H9 (cell line): ENCODE data around the gene PCGF6. TPM values are rescaled to one million over a fixed set of nuclear protein-coding genes. Genes with fewer than 3 reads are reported as not detected.

Source experiments
- DNase-seq: peaks from one replicate; pipeline ENCODE4 v3.0.0-alpha.2; 2017
- H2AFZ ChIP-seq: one replicate; pipeline ENCODE4 v1.6.1; 2013; ENCODE audit warnings: mild to moderate bottlenecking, low read length, control low read depth, moderate library complexity
- H2AK5ac ChIP-seq: 2 replicates; pipeline ENCODE4 v1.6.1; 2013; ENCODE audit warnings: low read length, control low read depth, mixed read lengths; ENCODE audit not compliant: insufficient read length
- H2BK120ac ChIP-seq: one replicate; pipeline ENCODE4 v1.6.1; 2013; ENCODE audit warnings: low read depth, mild to moderate bottlenecking, low read length, control low read depth, inconsistent platforms; ENCODE audit not compliant: poor library complexity, severe bottlenecking
- H2BK12ac ChIP-seq: 2 replicates; pipeline ENCODE4 v1.6.1; 2013; ENCODE audit warnings: low read length, control low read depth, mixed read lengths, low read depth; ENCODE audit not compliant: insufficient read length
- H2BK15ac ChIP-seq: 2 replicates; pipeline ENCODE4 v1.6.1; 2013; ENCODE audit warnings: low read depth, low read length, control low read depth
- H2BK20ac ChIP-seq: one replicate; pipeline ENCODE4 v1.6.1; 2013; ENCODE audit warnings: low read depth, mild to moderate bottlenecking, low read length, control low read depth, inconsistent platforms; ENCODE audit not compliant: poor library complexity, severe bottlenecking
- H2BK5ac ChIP-seq: 2 replicates; pipeline ENCODE4 v1.6.1; 2013; ENCODE audit warnings: low read length, control low read depth, mixed read lengths; ENCODE audit not compliant: insufficient read length
- H3K14ac ChIP-seq: 2 replicates; pipeline ENCODE4 v1.6.1; 2013; ENCODE audit warnings: low read length, control low read depth; ENCODE audit not compliant: insufficient read depth
- H3K18ac ChIP-seq: 2 replicates; pipeline ENCODE4 v1.6.1; 2013; ENCODE audit warnings: low read depth, mild to moderate bottlenecking, mixed read lengths, low read length, control low read depth; ENCODE audit not compliant: insufficient read length
- H3K23ac ChIP-seq: 2 replicates; pipeline ENCODE4 v1.6.1; 2013; ENCODE audit warnings: low read length, control low read depth, mixed read lengths, low read depth; ENCODE audit not compliant: insufficient read length
- H3K23me2 ChIP-seq: 2 replicates; pipeline ENCODE4 v1.6.1; 2013; ENCODE audit warnings: low read depth, mild to moderate bottlenecking, mixed read lengths, low read length, control low read depth; ENCODE audit not compliant: insufficient read length, poor library complexity, severe bottlenecking
- H3K27ac ChIP-seq: 2 replicates; pipeline ENCODE4 v1.5.1; 2013; ENCODE audit warnings: low read length, control low read depth, mixed read lengths, low read depth; ENCODE audit not compliant: insufficient read length
- H3K27me3 ChIP-seq: 2 replicates; pipeline ENCODE4 v1.6.1; 2013; ENCODE audit warnings: low read length, control low read depth, inconsistent platforms; ENCODE audit not compliant: insufficient read depth
- H3K4ac ChIP-seq: 2 replicates; pipeline ENCODE4 v1.6.1; 2013; ENCODE audit warnings: low read depth, mild to moderate bottlenecking, control low read depth, inconsistent platforms, low read length, moderate library complexity
- H3K4me1 ChIP-seq: 2 replicates; pipeline ENCODE4 v1.6.1; 2013; ENCODE audit warnings: low read length, control low read depth, inconsistent platforms; ENCODE audit not compliant: insufficient read depth
- H3K4me2 ChIP-seq: 2 replicates; pipeline ENCODE4 v1.6.1; 2013; ENCODE audit warnings: low read length, control low read depth, mixed read lengths; ENCODE audit not compliant: insufficient read length, insufficient read depth
- H3K56ac ChIP-seq: 2 replicates; pipeline ENCODE4 v1.6.1; 2013; ENCODE audit warnings: low read depth, mild to moderate bottlenecking, mixed read lengths, low read length, control low read depth; ENCODE audit not compliant: insufficient read length
- H3K79me1 ChIP-seq: 2 replicates; pipeline ENCODE4 v1.6.1; 2013; ENCODE audit warnings: low read depth, mild to moderate bottlenecking, moderate library complexity, low read length, control low read depth, inconsistent platforms; ENCODE audit not compliant: insufficient read depth, poor library complexity, severe bottlenecking
- H3K79me2 ChIP-seq: 2 replicates; pipeline ENCODE4 v1.6.1; 2013; ENCODE audit warnings: low read length, control low read depth, inconsistent platforms; ENCODE audit not compliant: insufficient read depth
- H3K9ac ChIP-seq: 2 replicates; pipeline ENCODE4 v1.6.1; 2013; ENCODE audit warnings: low read length, control low read depth, mixed read lengths; ENCODE audit not compliant: insufficient read length; ENCODE audit errors: extremely low read depth
- H3K9me3 ChIP-seq: one replicate; pipeline ENCODE4 v1.6.1; 2013; ENCODE audit warnings: low read depth, low read length, inconsistent platforms; ENCODE audit not compliant: control insufficient read depth
- H3T11ph ChIP-seq: one replicate; pipeline ENCODE4 v1.6.1; 2013; ENCODE audit warnings: mild to moderate bottlenecking, low read length, control low read depth, inconsistent platforms
- H4K20me1 ChIP-seq: one replicate; pipeline ENCODE4 v1.6.1; 2013; ENCODE audit not compliant: control insufficient read depth, insufficient read length, insufficient read depth
- H4K5ac ChIP-seq: 2 replicates; pipeline ENCODE4 v1.6.1; 2013; ENCODE audit warnings: low read depth, mild to moderate bottlenecking, mixed read lengths, low read length, control low read depth; ENCODE audit not compliant: insufficient read length
- H4K8ac ChIP-seq: replicated peaks from 2 replicates; pipeline ENCODE4 v1.6.1; 2013; ENCODE audit warnings: low read length, control low read depth, mixed read lengths, low read depth; ENCODE audit not compliant: insufficient read length
- H4K91ac ChIP-seq: 2 replicates; pipeline ENCODE4 v1.6.1; 2013; ENCODE audit warnings: low read depth, mild to moderate bottlenecking, moderate library complexity, mixed read lengths, low read length, control low read depth; ENCODE audit not compliant: insufficient read length
- H3K27ac Mint-ChIP-seq, 3 experiments: 2 replicates in 2 of 3; 3 replicates in 1 of 3; pipeline ENCODE4 v1.8.0; 2020 to 2021; ENCODE audit warnings: mixed read lengths in 3 of 3, mild to moderate bottlenecking in 1 of 3, moderate library complexity in 1 of 3
- H3K27me3 Mint-ChIP-seq: 2 replicates; pipeline ENCODE4 v1.8.0; 2021; ENCODE audit warnings: low read depth, mild to moderate bottlenecking, moderate library complexity, mixed read lengths
- H3K36me3 Mint-ChIP-seq, 3 experiments: 2 replicates in 2 of 3; 3 replicates in 1 of 3; pipeline ENCODE4 v1.8.0; 2020 to 2021; ENCODE audit warnings: low read depth in 3 of 3, mixed read lengths in 3 of 3; ENCODE audit not compliant: insufficient read depth in 1 of 3
- H3K4me1 Mint-ChIP-seq, 2 experiments: 2 replicates each; pipeline ENCODE4 v1.8.0; 2020; ENCODE audit warnings: mixed read lengths in 2 of 2
- H3K4me3 Mint-ChIP-seq, 2 experiments: 2 replicates in 1 of 2; 3 replicates in 1 of 2; pipeline ENCODE4 v1.8.0; 2020 to 2021; ENCODE audit warnings: mild to moderate bottlenecking in 2 of 2, mixed read lengths in 2 of 2, moderate library complexity in 1 of 2
- H3K9me3 Mint-ChIP-seq, 2 experiments: 2 replicates in 1 of 2; 3 replicates in 1 of 2; pipeline ENCODE4 v1.8.0; 2020; ENCODE audit warnings: mild to moderate bottlenecking in 2 of 2, mixed read lengths in 2 of 2, moderate library complexity in 1 of 2
- WGBS: extraction: QIAGEN DNeasy Blood & Tissue Kit; methylation state at CpG from one replicate; pipeline ENCODE4 v1.1.7; 2013; ENCODE audit warnings: missing lambda C conversion rate, low lambda C conversion rate, mixed read lengths; ENCODE audit not compliant: insufficient read length; ENCODE audit errors: extremely low coverage; 5-methylcytosine and 5-hydroxymethylcytosine counted together
- total RNA-seq: library from RNA; stranded (reverse); gene quantifications from 2 replicates; pipeline ENCODE4 v1.2.1, GENCODE V29; 2021
- TF ChIP-seq, protein P1 (sequence below): fragments of 200-600 bp; sonication (generic); conservative IDR thresholded peaks from 3 replicates; pipeline ENCODE4 v1.8.0; 2021; ENCODE audit warnings: antibody characterized with exemption, mild to moderate bottlenecking

PCGF6 gene
- total RNA-seq, 1 experiment from 2014 or later: 23.5 TPM

DNA sequence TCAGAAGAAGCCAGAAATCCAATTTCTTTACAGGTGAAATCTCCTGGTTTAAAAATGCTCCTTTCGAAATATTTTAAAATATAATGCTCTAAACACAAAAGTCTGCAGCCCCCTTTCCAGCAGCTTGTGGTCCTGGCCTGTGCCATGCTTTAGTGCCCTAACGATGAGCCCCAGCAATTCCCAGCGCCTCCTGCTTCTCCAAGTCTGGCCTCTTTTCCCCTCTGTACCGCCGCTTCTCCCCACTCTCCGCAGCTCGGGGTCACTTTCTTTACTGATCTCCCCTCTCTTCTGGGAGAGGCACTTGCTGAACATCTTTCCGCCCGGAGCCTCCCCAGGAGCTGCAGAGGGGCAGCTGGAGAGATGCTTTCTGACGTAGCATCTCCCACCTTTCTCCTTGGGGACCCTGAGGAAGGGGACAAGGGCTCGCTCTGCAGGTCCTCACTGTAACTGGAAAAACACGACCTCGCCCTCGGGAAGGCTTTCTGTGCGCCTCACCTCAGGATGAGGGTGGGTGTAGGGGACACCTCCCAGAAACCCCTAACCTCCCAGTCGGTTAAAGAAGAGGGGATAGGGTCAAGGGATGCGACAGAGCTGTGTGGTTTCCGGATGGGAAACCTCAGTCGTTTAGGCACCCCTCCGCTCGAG lies 74.6 kb downstream of the PCGF6 start:
- Histone ChIP-seq H3K79me2 (no peaks in the 10 kb centered on the region), H3K9me3 (no peaks in the 10 kb centered on the region), H2BK120ac (no peak overlapping the region), H3T11ph (no peak overlapping the region), H2BK20ac (no peak overlapping the region), H3K56ac (no peak overlapping the region), H4K5ac (no peak overlapping the region), H3K27me3 (peaks cover 24% of the 10 kb centered on the region), H4K20me1 (no peaks in the 10 kb centered on the region), H3K18ac (no peak overlapping the region), H3K23me2 (peaks cover 14% of the 10 kb centered on the region), H3K4me1 (no peaks in the 10 kb centered on the region), H2BK12ac (no peak overlapping the region), H4K8ac (no peak overlapping the region), H2AFZ (peak overlapping the region; percentile 67), H3K27ac (no peak overlapping the region), H3K23ac (no peak overlapping the region), H3K4ac (no peak overlapping the region), H4K91ac (no peak overlapping the region), H3K9ac (no peak overlapping the region), H3K4me2 (peak overlapping the region; percentile 84), H2AK5ac (no peak overlapping the region), H3K14ac (no peak overlapping the region), H2BK5ac (no peak overlapping the region), H3K79me1 (no peaks in the 10 kb centered on the region), H2BK15ac (no peak overlapping the region)
- peaks cover 67% of the 10 kb centered on the region for H3K27me3 Mint-ChIP-seq
- no peaks in the 10 kb centered on the region; a peak in 1 of 5 replicates for H3K9me3 Mint-ChIP-seq
- TF ChIP-seq, protein P1, sequence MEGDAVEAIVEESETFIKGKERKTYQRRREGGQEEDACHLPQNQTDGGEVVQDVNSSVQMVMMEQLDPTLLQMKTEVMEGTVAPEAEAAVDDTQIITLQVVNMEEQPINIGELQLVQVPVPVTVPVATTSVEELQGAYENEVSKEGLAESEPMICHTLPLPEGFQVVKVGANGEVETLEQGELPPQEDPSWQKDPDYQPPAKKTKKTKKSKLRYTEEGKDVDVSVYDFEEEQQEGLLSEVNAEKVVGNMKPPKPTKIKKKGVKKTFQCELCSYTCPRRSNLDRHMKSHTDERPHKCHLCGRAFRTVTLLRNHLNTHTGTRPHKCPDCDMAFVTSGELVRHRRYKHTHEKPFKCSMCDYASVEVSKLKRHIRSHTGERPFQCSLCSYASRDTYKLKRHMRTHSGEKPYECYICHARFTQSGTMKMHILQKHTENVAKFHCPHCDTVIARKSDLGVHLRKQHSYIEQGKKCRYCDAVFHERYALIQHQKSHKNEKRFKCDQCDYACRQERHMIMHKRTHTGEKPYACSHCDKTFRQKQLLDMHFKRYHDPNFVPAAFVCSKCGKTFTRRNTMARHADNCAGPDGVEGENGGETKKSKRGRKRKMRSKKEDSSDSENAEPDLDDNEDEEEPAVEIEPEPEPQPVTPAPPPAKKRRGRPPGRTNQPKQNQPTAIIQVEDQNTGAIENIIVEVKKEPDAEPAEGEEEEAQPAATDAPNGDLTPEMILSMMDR: no peak
- no peak overlapping the region for H3K27ac Mint-ChIP-seq
- no CpG with 5 or more reads among the region's 21 CpGs for WGBS
- DNase-seq: peak; percentile 30
- peak overlapping the region; percentile 73 to 89 for H3K4me3 Mint-ChIP-seq
- H3K4me1 Mint-ChIP-seq: peaks cover 16 to 21% of the 10 kb centered on the region in 2 experiments
- no peaks in the 10 kb centered on the region for H3K36me3 Mint-ChIP-seq
